Naive B cell (primary cell): ENCODE data around the gene ELANE. TPM values are rescaled to one million over a fixed set of nuclear protein-coding genes. Genes with fewer than 3 reads are reported as not detected.

Experiments used
- ATAC-seq, 2 donors: fragments of 150-1000 bp; cut with Tn5 transposase; 2 replicates each; pipeline ENCODE4 v1.10.0; 2021; ENCODE audit warnings: low read depth in 2 of 2, mild to moderate bottlenecking in 2 of 2, moderate library complexity in 2 of 2
- DNase-seq: peaks from one replicate; pipeline ENCODE4 v3.0.0; 2022
- H3K27ac Mint-ChIP-seq, 6 donors: one replicate each; pipeline ENCODE4 v1.8.0; 2020 to 2022; ENCODE audit warnings: mild to moderate bottlenecking in 6 of 6, mixed read lengths in 6 of 6, moderate library complexity in 5 of 6, inconsistent platforms in 2 of 6
- H3K27me3 Mint-ChIP-seq, 3 donors: one replicate each; pipeline ENCODE4 v1.8.0; 2021 to 2022; ENCODE audit warnings: mixed read lengths in 3 of 3, mild to moderate bottlenecking in 1 of 3
- H3K36me3 Mint-ChIP-seq, 2 donors: one replicate each; pipeline ENCODE4 v1.8.0; 2020 to 2022; ENCODE audit warnings: mixed read lengths in 2 of 2, inconsistent platforms in 1 of 2, mild to moderate bottlenecking in 1 of 2
- H3K4me1 Mint-ChIP-seq, 3 donors: one replicate each; pipeline ENCODE4 v1.8.0; 2020 to 2022; ENCODE audit warnings: mixed read lengths in 3 of 3, inconsistent platforms in 1 of 3, mild to moderate bottlenecking in 1 of 3, moderate library complexity in 1 of 3
- H3K4me3 Mint-ChIP-seq, 8 donors: one replicate each; pipeline ENCODE4 v1.8.0; 2020 to 2022; ENCODE audit warnings: mild to moderate bottlenecking in 8 of 8, mixed read lengths in 8 of 8, moderate library complexity in 8 of 8, inconsistent platforms in 2 of 8
- H3K9me3 Mint-ChIP-seq, 7 donors: one replicate each; pipeline ENCODE4 v1.8.0; 2020 to 2022; ENCODE audit warnings: mixed read lengths in 7 of 7, mild to moderate bottlenecking in 5 of 7, inconsistent platforms in 2 of 7, moderate library complexity in 1 of 7
- polyA plus RNA-seq, 6 donors: library from polyadenylated mRNA; unstranded; fragments of 300-500 nt; fragmentation: Illumina TruSeq; gene quantifications; one replicate each; pipeline ENCODE4 v1.2.3, GENCODE V29; 2021; ENCODE audit warnings: low read depth in 6 of 6

ELANE gene
- polyA plus RNA-seq, 6 donors from 2014 or later, result not detected

DNA sequence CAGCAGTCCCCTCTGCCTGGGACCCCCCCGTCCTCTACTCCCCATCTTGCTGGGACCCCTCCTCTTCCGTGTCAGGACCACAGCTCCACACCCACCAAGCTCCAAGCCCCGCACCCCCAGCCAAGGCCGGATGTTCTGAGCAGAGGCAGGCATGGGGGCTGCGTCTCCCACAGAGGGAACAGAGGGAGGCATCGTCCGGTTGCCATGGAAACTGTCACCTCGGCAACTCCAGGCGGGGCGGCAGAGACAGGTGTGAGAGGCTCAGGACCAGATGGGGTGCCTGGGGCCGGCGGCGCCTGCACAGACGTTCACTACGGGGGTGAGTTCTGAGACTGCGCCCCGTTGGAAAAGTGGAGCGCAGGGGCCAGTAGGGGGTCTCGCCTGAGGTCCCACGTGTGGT lies 46.6 kb downstream of the ELANE start:
- Mint-ChIP-seq H3K36me3 (no peaks in the 10 kb centered on the region), H3K4me3 (no peak overlapping the region), H3K27ac (peak overlapping the region in 4 of 6 donors; percentile 27 to 87 (median 68)), H3K9me3 (no peaks in the 10 kb centered on the region), H3K4me1 (peaks cover 10 to 20% (median 12%) of the 10 kb centered on the region in 3 donors), H3K27me3 (no peaks in the 10 kb centered on the region)
- no peak for DNase-seq
- peak in 1 of 2 donors; percentile 64 for ATAC-seq

GRCh38 chr19:899336-900042 lies 47.4 kb downstream of the ELANE start:
- Mint-ChIP-seq H3K4me3 (no peak overlapping the region), H3K27ac (peak overlapping the region in 1 of 6 donors; percentile 52), H3K9me3 (no peaks in the 10 kb centered on the region), H3K36me3 (no peaks in the 10 kb centered on the region), H3K27me3 (no peaks in the 10 kb centered on the region), H3K4me1 (peaks cover 15 to 17% (median 17%) of the 10 kb centered on the region in 3 donors)
- ATAC-seq (no peak), DNase-seq (no peak)

DNA sequence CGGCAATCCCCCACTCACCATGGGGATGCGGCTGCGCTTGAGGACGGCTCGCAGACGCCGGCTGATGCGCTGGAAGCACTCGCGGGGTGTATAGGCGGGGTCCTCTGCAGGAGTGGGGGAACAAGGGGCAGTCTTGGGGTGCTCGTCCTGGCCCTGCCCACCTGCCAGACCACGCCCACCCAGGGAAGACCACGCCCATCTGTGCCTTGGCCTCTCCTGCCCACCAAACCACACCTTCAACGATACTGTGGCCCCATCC lies 47.9 kb downstream of the ELANE start:
- Mint-ChIP-seq H3K4me1 (peaks cover 15 to 22% (median 21%) of the 10 kb centered on the region in 3 donors), H3K4me3 (no peak overlapping the region), H3K27ac (peak overlapping the region in 1 of 6 donors; percentile 49), H3K36me3 (no peaks in the 10 kb centered on the region), H3K27me3 (no peaks in the 10 kb centered on the region), H3K9me3 (no peaks in the 10 kb centered on the region)
- peak; percentile 14 to 16 for ATAC-seq
- no peak for DNase-seq

- Mint-ChIP-seq H3K36me3 (no peaks in the 10 kb centered on the region), H3K4me1 (peaks cover 12 to 25% (median 21%) of the 10 kb centered on the region in 3 donors), H3K9me3 (no peaks in the 10 kb centered on the region), H3K27me3 (no peaks in the 10 kb centered on the region), H3K4me3 (no peak overlapping the region), H3K27ac (peak overlapping the region in 2 of 6 donors; percentile 49 to 57)
- DNase-seq, result no peak
- peak; percentile 23 to 43 for ATAC-seq
Measured at GRCh38 chr19:900302-901111, 48.4 kb downstream of the ELANE start.

DNA sequence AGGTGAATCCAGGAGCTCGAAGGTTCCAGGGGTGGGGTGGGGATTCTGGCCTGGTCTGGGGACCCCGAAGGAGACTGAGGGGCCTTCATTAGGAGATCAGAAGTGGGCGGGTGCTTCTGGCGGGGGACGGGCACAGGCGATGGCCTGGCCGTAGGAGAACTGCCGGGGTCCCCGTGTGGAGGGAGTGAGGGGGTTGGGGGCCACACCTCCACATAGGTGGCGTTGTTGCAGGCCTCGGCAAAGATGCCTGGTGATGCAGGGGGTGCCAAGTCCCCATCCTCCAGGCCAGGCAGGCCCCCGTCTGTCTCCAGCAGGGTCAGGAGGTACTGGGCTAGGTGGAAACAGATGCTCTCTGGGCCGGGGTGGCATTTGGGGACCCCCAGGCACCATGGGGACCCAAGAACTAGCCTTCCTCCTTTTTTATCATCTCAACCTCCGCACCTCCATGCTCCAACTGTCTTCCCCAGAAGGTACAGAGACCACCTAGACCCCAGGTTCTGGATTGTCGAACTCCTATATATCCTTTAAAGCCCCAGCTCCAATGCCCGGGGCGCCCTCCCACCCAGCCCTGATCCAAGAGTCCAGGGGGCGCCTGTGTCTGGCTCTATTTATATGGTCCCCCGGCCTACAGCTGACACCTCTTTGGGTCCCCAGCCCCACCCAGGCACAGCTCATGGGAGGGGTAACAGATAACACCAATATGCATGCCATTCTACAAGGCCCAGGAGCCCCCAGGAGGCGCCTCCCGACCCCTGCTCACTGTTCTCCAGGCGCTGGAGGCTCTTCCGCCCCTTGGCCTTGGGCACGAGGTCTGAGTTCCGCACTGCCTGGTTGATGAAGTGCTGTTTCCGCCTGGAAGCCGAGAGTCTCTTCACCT lies 49.4 kb downstream of the ELANE start:
- Mint-ChIP-seq H3K4me3 (peak overlapping the region in 1 of 8 donors; percentile 22), H3K4me1 (peaks cover 9 to 35% (median 29%) of the 10 kb centered on the region in 3 donors)

DNA sequence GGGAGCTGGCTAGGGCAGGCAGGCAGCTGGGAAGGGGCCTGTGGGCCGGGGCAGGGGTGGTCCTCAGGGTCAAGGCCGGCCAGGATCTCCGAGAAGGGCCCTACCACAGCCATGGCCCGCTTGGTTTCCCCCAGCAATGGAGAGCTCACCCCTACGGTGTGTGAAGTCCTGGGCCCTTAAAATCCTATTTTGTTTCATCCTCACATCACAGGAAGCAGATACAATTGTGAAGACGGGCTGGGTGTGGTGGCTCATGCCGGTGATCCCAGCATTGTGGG lies 49.9 kb downstream of the ELANE start:
- DNase-seq (no peak), ATAC-seq (no peak)
- H3K36me3 Mint-ChIP-seq, result no peaks in the 10 kb centered on the region
- peaks cover 9 to 40% (median 35%) of the 10 kb centered on the region in 3 donors for H3K4me1 Mint-ChIP-seq
- H3K4me3 Mint-ChIP-seq, result no peak overlapping the region
- no peaks in the 10 kb centered on the region for H3K9me3 Mint-ChIP-seq
- H3K27me3 Mint-ChIP-seq, result no peaks in the 10 kb centered on the region
- peak overlapping the region in 1 of 6 donors; percentile 42 for H3K27ac Mint-ChIP-seq

More for the DNA sequence above, 49.4 kb downstream of the ELANE start:
- no peak for DNase-seq
- Mint-ChIP-seq H3K27me3 (no peaks in the 10 kb centered on the region), H3K36me3 (no peaks in the 10 kb centered on the region), H3K27ac (peak overlapping the region in 2 of 6 donors; percentile 39 to 49), H3K9me3 (no peaks in the 10 kb centered on the region)
- no peak for ATAC-seq

- peaks cover 13 to 46% (median 41%) of the 10 kb centered on the region in 3 donors for H3K4me1 Mint-ChIP-seq
- DNase-seq (no peak), ATAC-seq (no peak)
- no peaks in the 10 kb centered on the region for H3K36me3 Mint-ChIP-seq
- H3K9me3 Mint-ChIP-seq, result no peaks in the 10 kb centered on the region
- H3K4me3 Mint-ChIP-seq, result no peak overlapping the region
- H3K27ac Mint-ChIP-seq, result peak overlapping the region in 2 of 6 donors; percentile 27 to 78
- H3K27me3 Mint-ChIP-seq, result no peaks in the 10 kb centered on the region
Measured at GRCh38 chr19:902446-903226, 50.5 kb downstream of the ELANE start.

DNA sequence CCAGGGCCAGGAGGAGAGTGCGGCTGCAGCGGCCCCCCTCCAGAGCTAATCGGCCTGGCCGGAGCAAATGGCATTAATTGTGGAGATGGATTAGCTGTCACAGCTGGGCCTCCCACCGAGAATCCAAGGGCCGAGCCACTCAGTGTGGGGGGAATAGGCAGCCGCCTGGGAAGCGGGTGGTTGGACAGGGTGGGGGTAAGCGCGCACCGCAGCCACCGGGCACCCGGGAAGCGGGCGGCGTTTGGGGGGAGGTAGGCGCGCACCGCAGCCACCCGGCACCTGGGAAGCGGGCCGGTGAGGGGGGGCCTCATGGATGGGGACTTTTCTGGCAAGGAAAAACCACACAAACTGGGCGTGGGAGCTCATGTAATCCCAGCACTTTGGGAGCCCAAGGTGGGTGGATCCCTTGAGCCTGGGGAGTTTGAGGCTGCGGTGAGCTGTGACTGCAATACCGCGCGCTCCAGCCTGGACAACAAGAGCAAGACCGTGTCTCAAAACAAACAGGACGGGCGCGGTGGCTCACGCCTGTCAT lies 51.2 kb downstream of the ELANE start:
- Mint-ChIP-seq H3K4me1 (peaks cover 14 to 49% (median 42%) of the 10 kb centered on the region in 3 donors), H3K27ac (peak overlapping the region in 2 of 6 donors; percentile 52 to 80), H3K36me3 (no peaks in the 10 kb centered on the region), H3K9me3 (no peaks in the 10 kb centered on the region), H3K27me3 (no peaks in the 10 kb centered on the region), H3K4me3 (no peak overlapping the region)
- DNase-seq (no peak), ATAC-seq (no peak)

DNA sequence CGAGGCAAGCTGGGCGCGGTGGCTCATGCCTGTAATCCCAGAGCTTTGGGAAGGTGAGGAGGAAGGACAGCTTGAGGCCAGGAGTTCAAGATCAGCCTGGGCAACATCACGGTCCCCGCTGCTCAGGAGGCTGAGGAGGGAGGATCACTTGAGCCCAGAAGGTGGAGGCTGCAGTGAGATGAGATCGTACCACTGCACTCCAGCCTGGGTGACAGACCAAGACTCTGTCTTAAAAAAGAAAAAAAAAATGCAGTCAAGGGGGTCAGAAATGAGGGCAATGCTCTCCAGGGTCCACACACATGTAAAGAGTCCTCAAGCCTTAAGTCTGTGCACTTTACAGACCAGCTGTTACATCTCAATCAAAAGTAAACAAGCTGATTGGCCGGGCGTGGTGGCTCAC lies 52.4 kb downstream of the ELANE start:
- Mint-ChIP-seq H3K4me1 (peaks cover 25 to 61% (median 53%) of the 10 kb centered on the region in 3 donors), H3K27ac (peak overlapping the region in 4 of 6 donors; percentile 37 to 83 (median 71)), H3K27me3 (no peaks in the 10 kb centered on the region), H3K4me3 (peak overlapping the region in 1 of 8 donors; percentile 59), H3K9me3 (no peaks in the 10 kb centered on the region), H3K36me3 (peaks cover 0 to 4% of the 10 kb centered on the region in 2 donors)
- DNase-seq, result no peak
- no peak for ATAC-seq

Other genes with a start within 250 kb of the ELANE start
- gene POLRMT, start 218.8 kb upstream of the ELANE start, polyA plus RNA-seq, result 10 to 100 TPM; 12.1 to 56.8 (median 34.4) TPM
- not detected for gene FGF22, start 212.4 kb upstream of the ELANE start, polyA plus RNA-seq
- gene RNF126, start 189.1 kb upstream of the ELANE start, polyA plus RNA-seq, result 10 to 100 TPM; 51.0 to 72.4 (median 59.1) TPM
- 1 to 10 TPM in 4 of 6 donors, under 1 TPM in 1, not detected in 1; 0.77 to 3.6 (median 2.8) TPM for gene FSTL3, start 175.9 kb upstream of the ELANE start, polyA plus RNA-seq
- gene PRSS57, start 156.9 kb upstream of the ELANE start, polyA plus RNA-seq, result not detected
- gene PALM, start 143.4 kb upstream of the ELANE start, polyA plus RNA-seq, result under 1 TPM in 1 of 6 donors, not detected in 5; 0.35 TPM
- gene MISP, start 101.2 kb upstream of the ELANE start, polyA plus RNA-seq, result not detected
- 100 to 1,000 TPM in 5 of 6 donors, 10 to 100 TPM in 1; 70.5 to 209 (median 124) TPM for gene PTBP1, start 54.9 kb upstream of the ELANE start, polyA plus RNA-seq
- gene PLPPR3, start 30.3 kb upstream of the ELANE start, polyA plus RNA-seq, result not detected
- not detected for gene AZU1, start 24.5 kb upstream of the ELANE start, polyA plus RNA-seq
- not detected for gene PRTN3, start 11.3 kb upstream of the ELANE start, polyA plus RNA-seq
- gene CFD, start 7.4 kb downstream of the ELANE start, polyA plus RNA-seq, result 1 to 10 TPM in 5 of 6 donors, not detected in 1; 1.2 to 3.2 (median 1.8) TPM
- gene MED16, start 40.9 kb downstream of the ELANE start, polyA plus RNA-seq, result 10 to 100 TPM; 34.0 to 89.4 (median 51.1) TPM
- gene RNU6-9, start 41.2 kb downstream of the ELANE start, polyA plus RNA-seq, result not detected
- gene R3HDM4, start 60.9 kb downstream of the ELANE start, polyA plus RNA-seq, result 100 to 1,000 TPM; 162 to 209 (median 175) TPM
- gene KISS1R, start 65.0 kb downstream of the ELANE start, polyA plus RNA-seq, result under 1 TPM in 4 of 6 donors, not detected in 2; 0.17 to 0.42 (median 0.33) TPM
- gene ARID3A, start 73.7 kb downstream of the ELANE start, polyA plus RNA-seq, result 1 to 10 TPM in 1 of 6 donors, under 1 TPM in 5; 0.13 to 1.1 (median 0.59) TPM
- gene WDR18, start 132.0 kb downstream of the ELANE start, polyA plus RNA-seq, result 10 to 100 TPM; 39.9 to 64.1 (median 52.5) TPM
- gene GRIN3B, start 148.1 kb downstream of the ELANE start, polyA plus RNA-seq, result not detected
- gene TMEM259, start 168.8 kb downstream of the ELANE start, polyA plus RNA-seq, result 10 to 100 TPM; 37.2 to 75.5 (median 49.5) TPM
- not detected for gene RNU6-2, start 169.2 kb downstream of the ELANE start, polyA plus RNA-seq
- gene CNN2, start 174.3 kb downstream of the ELANE start, polyA plus RNA-seq, result 100 to 1,000 TPM; 408 to 648 (median 492) TPM
- gene ABCA7, start 187.8 kb downstream of the ELANE start, polyA plus RNA-seq, result 10 to 100 TPM in 4 of 6 donors, 1 to 10 TPM in 2; 9.4 to 22.5 (median 11.1) TPM
- gene ARHGAP45, start 214.9 kb downstream of the ELANE start, polyA plus RNA-seq, result 100 to 1,000 TPM; 181 to 432 (median 210) TPM
- gene POLR2E, start 243.1 kb downstream of the ELANE start, polyA plus RNA-seq, result 100 to 1,000 TPM; 134 to 205 (median 174) TPM